Measurements from ENCODE around the gene TBC1D2.

The TBC1D2 gene

DNA sequence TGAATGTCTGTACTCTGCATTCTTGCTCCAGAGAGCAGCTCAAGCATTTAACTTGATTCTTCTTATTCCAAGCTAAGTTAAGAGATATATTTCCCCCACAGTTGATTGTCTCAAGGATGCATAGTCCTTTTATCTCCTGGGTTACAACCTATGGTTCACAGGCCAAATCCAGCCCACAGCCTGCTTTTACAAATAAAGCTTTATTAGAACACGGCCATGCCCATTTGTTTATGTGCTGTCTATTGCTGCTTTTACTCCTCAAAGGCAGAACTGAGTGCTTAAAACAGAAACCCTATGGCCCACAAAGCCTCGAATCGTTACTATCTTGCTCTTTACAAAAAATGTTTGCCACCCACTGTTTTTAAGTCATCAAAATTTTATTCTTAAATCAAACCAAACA lies 25.8 kb downstream of the TBC1D2 start:
- no peak for DNase-seq (ENCODE audit: extremely low read depth, low read depth)
- TF ChIP-seq, protein P1, sequence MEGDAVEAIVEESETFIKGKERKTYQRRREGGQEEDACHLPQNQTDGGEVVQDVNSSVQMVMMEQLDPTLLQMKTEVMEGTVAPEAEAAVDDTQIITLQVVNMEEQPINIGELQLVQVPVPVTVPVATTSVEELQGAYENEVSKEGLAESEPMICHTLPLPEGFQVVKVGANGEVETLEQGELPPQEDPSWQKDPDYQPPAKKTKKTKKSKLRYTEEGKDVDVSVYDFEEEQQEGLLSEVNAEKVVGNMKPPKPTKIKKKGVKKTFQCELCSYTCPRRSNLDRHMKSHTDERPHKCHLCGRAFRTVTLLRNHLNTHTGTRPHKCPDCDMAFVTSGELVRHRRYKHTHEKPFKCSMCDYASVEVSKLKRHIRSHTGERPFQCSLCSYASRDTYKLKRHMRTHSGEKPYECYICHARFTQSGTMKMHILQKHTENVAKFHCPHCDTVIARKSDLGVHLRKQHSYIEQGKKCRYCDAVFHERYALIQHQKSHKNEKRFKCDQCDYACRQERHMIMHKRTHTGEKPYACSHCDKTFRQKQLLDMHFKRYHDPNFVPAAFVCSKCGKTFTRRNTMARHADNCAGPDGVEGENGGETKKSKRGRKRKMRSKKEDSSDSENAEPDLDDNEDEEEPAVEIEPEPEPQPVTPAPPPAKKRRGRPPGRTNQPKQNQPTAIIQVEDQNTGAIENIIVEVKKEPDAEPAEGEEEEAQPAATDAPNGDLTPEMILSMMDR (IDR thresholded peaks at IDR 0.05; ENCODE audit: low read depth, low read length): no peak

DNA sequence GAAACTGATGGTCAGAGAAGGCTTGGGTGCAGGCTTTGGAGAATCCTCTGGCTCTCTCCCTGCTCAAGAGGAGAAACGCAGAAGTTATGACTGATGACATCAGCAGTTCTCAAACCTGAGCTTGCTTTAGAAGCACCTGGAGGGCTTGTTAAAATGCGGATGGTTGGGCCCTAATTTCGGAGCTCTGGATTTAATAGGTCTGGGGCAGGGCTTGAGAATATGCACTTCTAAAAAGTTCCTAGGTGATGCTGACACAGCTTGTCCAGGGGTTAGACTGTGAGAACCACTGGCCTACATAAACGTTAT lies 26.4 kb downstream of the TBC1D2 start:
- TF ChIP-seq, protein P1 (IDR thresholded peaks at IDR 0.05; ENCODE audit: low read depth, low read length): no peak
- no peak for DNase-seq (ENCODE audit: extremely low read depth, low read depth)

DNA sequence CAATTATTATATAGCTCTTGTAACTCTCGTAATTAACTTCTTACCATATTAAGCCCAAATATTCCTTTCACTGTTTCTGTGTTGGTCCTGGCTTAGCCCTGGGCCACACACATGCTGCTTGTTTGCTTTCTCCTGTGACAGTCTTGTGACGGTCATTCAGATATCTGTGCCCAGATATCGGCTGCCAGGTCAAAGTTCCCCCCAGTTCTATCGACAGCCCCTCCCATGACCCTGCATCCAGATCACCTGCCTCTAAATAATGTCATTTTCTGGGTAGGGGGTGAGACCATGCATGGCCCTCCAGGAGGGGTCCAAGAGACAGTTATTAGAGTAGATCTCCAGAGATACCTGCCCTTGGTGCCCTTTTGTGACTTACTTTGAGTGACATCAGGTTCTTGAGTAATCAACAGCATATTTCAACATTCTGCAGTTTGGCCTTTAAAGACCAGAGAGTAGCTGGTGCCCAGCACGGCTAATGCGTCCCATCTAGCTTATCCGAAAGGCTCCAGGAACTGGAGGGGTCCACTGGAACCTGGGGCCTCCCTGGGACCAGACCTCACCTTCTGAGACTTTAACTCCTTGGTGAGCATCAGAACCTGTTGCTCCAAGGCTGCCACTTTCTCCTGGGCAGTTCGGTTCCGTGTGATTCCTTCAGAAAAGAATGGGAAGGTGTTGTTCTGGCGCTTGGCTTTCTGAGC lies 26.9 kb downstream of the TBC1D2 start:
- no peak for DNase-seq (ENCODE audit: extremely low read depth, low read depth)
- TF ChIP-seq, protein P1 (IDR thresholded peaks at IDR 0.05; ENCODE audit: low read depth, low read length): no peak

DNA sequence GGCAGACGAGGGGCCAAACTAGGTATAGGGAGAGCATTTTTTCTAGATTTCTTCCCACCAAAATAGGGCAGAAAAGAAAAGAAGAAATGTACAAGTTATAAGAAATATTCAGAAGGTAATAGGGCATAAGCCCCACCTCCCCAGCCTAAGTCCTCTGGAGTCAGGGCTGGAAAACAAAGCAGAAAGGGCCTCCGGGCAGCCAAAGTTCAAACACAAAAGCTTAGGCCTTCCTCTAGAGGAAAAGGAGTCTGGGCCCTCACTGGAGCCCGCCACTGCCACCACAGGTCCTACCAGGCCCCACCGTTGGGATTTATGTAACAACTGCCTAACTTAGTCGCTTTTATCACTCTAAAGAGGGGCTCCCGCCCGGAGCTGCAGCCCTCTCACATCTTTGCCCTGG lies 27.6 kb downstream of the TBC1D2 start:
- TF ChIP-seq, protein P1 (IDR thresholded peaks at IDR 0.05; ENCODE audit: low read depth, low read length): no peak
- no peak for DNase-seq (ENCODE audit: extremely low read depth, low read depth)

DNA sequence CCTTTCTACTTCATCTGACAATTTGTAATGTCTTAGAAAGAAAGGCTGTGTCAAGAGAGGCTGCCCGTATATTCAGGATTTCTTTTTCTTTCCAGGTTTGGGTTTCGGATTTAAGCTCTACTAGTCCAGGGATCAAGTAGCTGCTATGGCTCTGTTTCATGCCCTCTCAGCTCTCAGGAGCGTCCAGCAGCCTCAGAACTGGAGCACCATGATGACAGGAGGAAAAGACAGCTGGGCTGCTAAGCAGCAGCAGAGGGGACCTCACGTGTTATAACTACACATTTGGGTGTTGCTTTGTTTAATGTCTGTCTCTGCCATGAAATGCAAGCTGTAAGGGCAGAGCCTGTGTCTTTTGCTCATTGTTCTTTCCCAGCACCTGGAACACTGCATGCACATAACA lies 28.5 kb downstream of the TBC1D2 start:
- TF ChIP-seq, protein P1 (IDR thresholded peaks at IDR 0.05; ENCODE audit: low read depth, low read length): no peak
- DNase-seq (ENCODE audit: extremely low read depth, low read depth): no peak

DNA sequence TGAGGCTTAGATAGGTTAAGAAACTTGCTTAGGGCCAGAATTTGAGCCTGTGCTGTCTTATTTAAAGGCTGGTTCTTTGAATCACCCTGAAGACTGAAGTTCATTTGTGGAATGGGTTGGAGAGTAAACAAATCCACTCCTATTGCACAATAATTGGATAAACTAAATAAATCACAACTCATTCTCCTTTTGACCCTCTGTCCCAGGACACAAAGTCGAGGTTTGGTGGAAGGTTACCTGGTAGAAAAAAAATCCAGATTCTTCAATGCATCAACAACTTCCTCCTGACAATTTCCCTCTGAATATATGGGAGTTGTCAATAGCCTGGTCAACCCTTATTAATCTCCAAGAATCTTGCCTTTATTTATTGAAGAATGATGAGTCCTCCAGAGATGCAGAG lies 28.9 kb downstream of the TBC1D2 start:
- DNase-seq (ENCODE audit: extremely low read depth, low read depth): peak; percentile 16
- TF ChIP-seq, protein P1 (IDR thresholded peaks at IDR 0.05; ENCODE audit: low read depth, low read length): no peak

DNA sequence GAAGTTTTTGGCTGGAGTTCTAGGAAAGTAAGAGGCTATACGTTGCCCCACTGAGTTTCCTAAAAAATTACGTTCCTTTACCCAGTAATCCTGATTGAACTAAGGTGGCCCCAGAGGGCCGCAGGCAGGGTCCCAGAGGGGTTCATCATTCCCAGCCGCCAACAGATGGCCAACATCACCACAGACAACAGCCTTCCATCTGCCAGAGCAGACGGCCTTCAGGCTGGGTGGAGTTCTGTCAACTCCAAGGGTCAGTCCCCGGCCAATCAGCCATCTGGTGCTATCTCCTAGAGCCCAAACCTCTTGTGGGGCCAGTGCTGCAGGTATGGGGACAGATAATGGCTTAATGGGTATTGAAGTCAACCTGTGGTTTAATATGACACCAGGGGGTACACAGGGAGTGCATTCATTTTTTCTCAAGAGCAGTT lies 30.4 kb downstream of the TBC1D2 start:
- TF ChIP-seq, protein P1 (IDR thresholded peaks at IDR 0.05; ENCODE audit: low read depth, low read length): no peak
- no peak for DNase-seq (ENCODE audit: extremely low read depth, low read depth)
